ENCODE measurements around the gene SRBD1. TPM values are rescaled to one million over a fixed set of nuclear protein-coding genes. Genes with fewer than 3 reads are reported as not detected.

Gene SRBD1
- total RNA-seq, 1 experiment from 2014 or later = 19.8 TPM

DNA sequence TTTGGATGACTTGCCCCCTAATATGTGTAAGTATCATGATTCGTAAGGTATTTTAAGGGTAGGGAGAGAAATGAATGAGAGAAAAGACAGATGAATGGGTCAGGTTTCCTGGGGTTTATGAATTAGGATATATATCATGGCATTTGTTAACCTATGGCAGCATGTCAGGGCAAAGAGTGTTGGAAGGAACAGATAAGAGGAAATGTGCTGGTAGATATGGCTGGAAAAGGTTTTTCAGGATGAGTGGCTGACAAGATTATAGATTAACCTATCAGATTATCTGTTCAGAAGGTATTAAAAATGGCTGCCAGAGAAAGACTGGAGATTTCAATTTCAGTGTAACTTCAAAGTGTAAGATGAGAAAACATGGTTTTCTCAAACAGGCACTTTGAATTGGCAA lies 67.8 kb downstream of the SRBD1 start:
- H3K36me3 ChIP-seq (ENCODE audit: low read depth, low read length) = peaks cover 46% of the 10 kb centered on the region
- no peak overlapping the region for H2AFZ ChIP-seq (ENCODE audit: low read length)
- intact Hi-C loops (cut with micrococcal nuclease) = no loop called here
- H3K4me2 ChIP-seq (ENCODE audit: low read length) = no peak overlapping the region
- H3K4me1 ChIP-seq (ENCODE audit: insufficient read depth, low read length) = no peaks in the 10 kb centered on the region
- no peaks in the 10 kb centered on the region for H3K27me3 ChIP-seq (ENCODE audit: low read length)
- ChIA-PET CTCF (no interaction called here), POLR2A (ENCODE audit: unreplicated experiment) (no interaction called here)
- ATAC-seq (no peak), DNase-seq (no peak)
- BruUV-seq (replicated peaks) = no TSS peak
- no peaks in the 10 kb centered on the region for H3K9me2 ChIP-seq (replicated peaks; ENCODE audit: low read length)
- no peak overlapping the region for H3K9ac ChIP-seq (ENCODE audit: low read length)
- no peaks in the 10 kb centered on the region for H3F3A ChIP-seq (ENCODE audit: low read length, unreplicated experiment)
- H4K20me1 ChIP-seq (ENCODE audit: low read length) = no peaks in the 10 kb centered on the region
- TF ChIP-seq, protein P1, sequence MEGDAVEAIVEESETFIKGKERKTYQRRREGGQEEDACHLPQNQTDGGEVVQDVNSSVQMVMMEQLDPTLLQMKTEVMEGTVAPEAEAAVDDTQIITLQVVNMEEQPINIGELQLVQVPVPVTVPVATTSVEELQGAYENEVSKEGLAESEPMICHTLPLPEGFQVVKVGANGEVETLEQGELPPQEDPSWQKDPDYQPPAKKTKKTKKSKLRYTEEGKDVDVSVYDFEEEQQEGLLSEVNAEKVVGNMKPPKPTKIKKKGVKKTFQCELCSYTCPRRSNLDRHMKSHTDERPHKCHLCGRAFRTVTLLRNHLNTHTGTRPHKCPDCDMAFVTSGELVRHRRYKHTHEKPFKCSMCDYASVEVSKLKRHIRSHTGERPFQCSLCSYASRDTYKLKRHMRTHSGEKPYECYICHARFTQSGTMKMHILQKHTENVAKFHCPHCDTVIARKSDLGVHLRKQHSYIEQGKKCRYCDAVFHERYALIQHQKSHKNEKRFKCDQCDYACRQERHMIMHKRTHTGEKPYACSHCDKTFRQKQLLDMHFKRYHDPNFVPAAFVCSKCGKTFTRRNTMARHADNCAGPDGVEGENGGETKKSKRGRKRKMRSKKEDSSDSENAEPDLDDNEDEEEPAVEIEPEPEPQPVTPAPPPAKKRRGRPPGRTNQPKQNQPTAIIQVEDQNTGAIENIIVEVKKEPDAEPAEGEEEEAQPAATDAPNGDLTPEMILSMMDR (conservative IDR thresholded peaks at IDR 0.05; ENCODE audit: low read depth, low read length) = no peak
- no peak for TF ChIP-seq EZH2 (IDR thresholded peaks at IDR 0.05; ENCODE audit: low read length, unreplicated experiment)
- no peak for TF ChIP-seq EZH2phosphoT487 (IDR thresholded peaks at IDR 0.05; ENCODE audit: borderline replicate concordance, low read length)
- H3K9me3 ChIP-seq (ENCODE audit: low read length) = no peaks in the 10 kb centered on the region
- no peaks in the 10 kb centered on the region for H3K79me2 ChIP-seq (ENCODE audit: low read length)
- H3K4me3 ChIP-seq (ENCODE audit: low read length) = no peak overlapping the region
- no peak overlapping the region for H3K27ac ChIP-seq (ENCODE audit: low read length)

DNA sequence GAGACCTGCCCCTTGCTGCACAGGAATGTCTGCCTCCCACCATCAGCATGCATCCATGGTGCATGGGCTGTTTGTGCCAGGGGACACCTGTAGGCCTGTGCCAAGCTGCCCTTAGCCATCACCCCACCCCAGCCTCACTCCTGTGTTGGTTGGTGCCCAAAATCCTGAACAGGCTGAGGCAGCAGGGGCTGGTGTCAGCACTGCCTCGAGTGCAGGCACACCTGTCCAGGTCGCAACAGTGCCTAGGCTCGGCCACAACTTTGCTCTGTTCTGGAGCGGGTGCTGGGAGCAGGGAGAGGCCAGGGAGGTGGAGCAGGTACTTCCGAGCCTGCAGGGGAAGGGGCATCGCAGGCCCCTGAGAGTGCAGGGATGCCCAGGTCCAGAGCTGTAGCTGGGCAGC lies 69.1 kb downstream of the SRBD1 start:
- no peaks in the 10 kb centered on the region for H3K9me2 ChIP-seq (replicated peaks; ENCODE audit: low read length)
- no peaks in the 10 kb centered on the region for H3K79me2 ChIP-seq (ENCODE audit: low read length)
- TF ChIP-seq EZH2 (IDR thresholded peaks at IDR 0.05; ENCODE audit: low read length, unreplicated experiment) = no peak
- no peak for TF ChIP-seq EZH2phosphoT487 (IDR thresholded peaks at IDR 0.05; ENCODE audit: borderline replicate concordance, low read length)
- TF ChIP-seq, protein P1 (conservative IDR thresholded peaks at IDR 0.05; ENCODE audit: low read depth, low read length) = no peak
- H3K4me2 ChIP-seq (ENCODE audit: low read length) = no peak overlapping the region
- ATAC-seq = no peak
- H3F3A ChIP-seq (ENCODE audit: low read length, unreplicated experiment) = no peaks in the 10 kb centered on the region
- peaks cover 41% of the 10 kb centered on the region for H3K36me3 ChIP-seq (ENCODE audit: low read depth, low read length)
- no peak overlapping the region for H2AFZ ChIP-seq (ENCODE audit: low read length)
- intact Hi-C loops (cut with micrococcal nuclease) = no loop called here
- no TSS peak for BruUV-seq (replicated peaks)
- H3K4me3 ChIP-seq (ENCODE audit: low read length) = no peak overlapping the region
- no peak overlapping the region for H3K27ac ChIP-seq (ENCODE audit: low read length)
- ChIA-PET CTCF (no interaction called here), POLR2A (ENCODE audit: unreplicated experiment) (no interaction called here)
- H3K9me3 ChIP-seq (ENCODE audit: low read length) = no peaks in the 10 kb centered on the region
- H3K9ac ChIP-seq (ENCODE audit: low read length) = no peak overlapping the region
- no peaks in the 10 kb centered on the region for H3K27me3 ChIP-seq (ENCODE audit: low read length)
- H4K20me1 ChIP-seq (ENCODE audit: low read length) = no peaks in the 10 kb centered on the region
- no peak for DNase-seq
- H3K4me1 ChIP-seq (ENCODE audit: insufficient read depth, low read length) = no peaks in the 10 kb centered on the region

DNA sequence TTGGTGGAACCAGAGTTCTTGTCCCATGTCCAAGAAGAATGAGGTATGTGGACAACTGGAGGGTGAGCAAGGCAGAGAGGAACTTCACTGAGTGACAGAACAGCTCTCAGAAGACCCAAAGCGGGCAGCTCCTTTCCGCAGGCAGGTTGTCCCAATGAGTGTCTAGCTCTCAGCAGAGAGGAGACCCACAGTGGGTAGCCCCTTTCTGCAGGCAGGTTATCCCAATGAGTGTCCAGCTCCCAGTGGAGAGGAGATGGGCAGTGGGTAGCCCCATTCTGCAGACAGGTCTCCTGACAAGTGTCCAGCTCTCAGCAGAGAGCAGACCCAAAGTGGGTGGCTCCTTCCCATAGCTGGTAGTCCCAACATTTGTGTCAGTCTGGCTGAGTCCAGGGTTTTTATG lies 69.6 kb downstream of the SRBD1 start:
- H3K4me2 ChIP-seq (ENCODE audit: low read length) = no peak overlapping the region
- no peaks in the 10 kb centered on the region for H3K4me1 ChIP-seq (ENCODE audit: insufficient read depth, low read length)
- H3K9ac ChIP-seq (ENCODE audit: low read length) = no peak overlapping the region
- no peaks in the 10 kb centered on the region for H3F3A ChIP-seq (ENCODE audit: low read length, unreplicated experiment)
- H2AFZ ChIP-seq (ENCODE audit: low read length) = no peak overlapping the region
- ChIA-PET CTCF (no interaction called here), POLR2A (ENCODE audit: unreplicated experiment) (no interaction called here)
- H3K9me2 ChIP-seq (replicated peaks; ENCODE audit: low read length) = no peaks in the 10 kb centered on the region
- intact Hi-C loops (cut with micrococcal nuclease) = no loop called here
- BruUV-seq (replicated peaks) = no TSS peak
- no peak overlapping the region for H3K27ac ChIP-seq (ENCODE audit: low read length)
- no peaks in the 10 kb centered on the region for H3K9me3 ChIP-seq (ENCODE audit: low read length)
- H3K79me2 ChIP-seq (ENCODE audit: low read length) = no peaks in the 10 kb centered on the region
- DNase-seq = no peak
- H3K27me3 ChIP-seq (ENCODE audit: low read length) = no peaks in the 10 kb centered on the region
- no peaks in the 10 kb centered on the region for H4K20me1 ChIP-seq (ENCODE audit: low read length)
- peaks cover 37% of the 10 kb centered on the region for H3K36me3 ChIP-seq (ENCODE audit: low read depth, low read length)
- TF ChIP-seq, protein P1 (conservative IDR thresholded peaks at IDR 0.05; ENCODE audit: low read depth, low read length) = no peak
- TF ChIP-seq EZH2phosphoT487 (IDR thresholded peaks at IDR 0.05; ENCODE audit: borderline replicate concordance, low read length) (no peak), EZH2 (IDR thresholded peaks at IDR 0.05; ENCODE audit: low read length, unreplicated experiment) (no peak)
- no peak for ATAC-seq
- H3K4me3 ChIP-seq (ENCODE audit: low read length) = no peak overlapping the region

Measured in PC-3 (cell line).